Upper lobe of left lung (tissue), 6 donors: ENCODE data around the gene ZNF638. TPM values are rescaled to one million over a fixed set of nuclear protein-coding genes. Genes with fewer than 3 reads are reported as not detected.

ENCODE experiments used
- ATAC-seq, 2 donors: fragments of 200-7000 bp; cut with Tn5 transposase; one replicate each; pipeline ENCODE4 v1.9.1; 2022; ENCODE audit warnings: mild to moderate bottlenecking in 2 of 2, moderate library complexity in 2 of 2; ENCODE audit not compliant: low FRiP score in 2 of 2
- DNase-seq, 2 donors: peaks; one replicate each; pipeline ENCODE4 v3.0.0-alpha.2; 2019 to 2020
- H3K27ac ChIP-seq, 4 donors: fragments of 200-600 bp; sonication (generic); one replicate each; pipeline ENCODE4 v1.5.1; 2016 to 2019
- H3K27me3 ChIP-seq, 4 donors: fragments of 200-600 bp; sonication (generic); one replicate each; pipeline ENCODE4 v1.5.1; 2017 to 2019
- H3K36me3 ChIP-seq, 4 donors: fragments of 200-600 bp; sonication (generic); one replicate each; pipeline ENCODE4 v1.5.1; 2016 to 2019
- H3K4me1 ChIP-seq, 4 donors: fragments of 200-600 bp; sonication (generic); one replicate each; pipeline ENCODE4 v1.5.1; 2018 to 2019
- H3K4me3 ChIP-seq, 4 donors: fragments of 200-600 bp; sonication (generic); one replicate each; pipeline ENCODE4 v1.5.1; 2017 to 2019; ENCODE audit warnings: mild to moderate bottlenecking in 2 of 4, moderate library complexity in 1 of 4
- H3K9me3 ChIP-seq, 4 donors: fragments of 200-600 bp; sonication (generic); one replicate each; pipeline ENCODE4 v1.5.1; 2018 to 2019
- CTCF ChIP-seq, 6 experiments: fragments of 450-650 bp in 4 of 6; fragments of 200-600 bp in 2 of 6; sonication (generic) in 2 of 6; IDR thresholded peaks; one replicate each; pipeline ENCODE4 v1.5.1; 2016 to 2019; ENCODE audit warnings: antibody characterized with exemption in 6 of 6
- EP300 ChIP-seq, 4 donors: sonication (generic); formaldehyde crosslinking; IDR thresholded peaks; one replicate each; pipeline ENCODE4 v1.5.1; 2017; ENCODE audit warnings: antibody characterized with exemption in 4 of 4, control low read depth in 2 of 4
- POLR2A ChIP-seq, 4 donors: fragments of 450-650 bp; IDR thresholded peaks; one replicate each; pipeline ENCODE4 v1.5.1; 2016 to 2017; ENCODE audit warnings: antibody characterized with exemption in 4 of 4, mild to moderate bottlenecking in 2 of 4
- POLR2AphosphoS5 ChIP-seq, 2 donors: sonication (generic); formaldehyde crosslinking; IDR thresholded peaks; one replicate each; pipeline ENCODE4 v1.5.1; 2017; ENCODE audit warnings: antibody characterized with exemption in 2 of 2
- WGBS, 2 donors: methylation state at CpG; one replicate each; pipeline ENCODE4 v1.1.5; 2017 to 2018; 5-methylcytosine and 5-hydroxymethylcytosine counted together
- total RNA-seq, 6 donors: library from RNA; depleted of rRNA in 4 of 6; stranded (reverse); fragments of >200 nt in 4 of 6; gene quantifications; one replicate each; pipeline versions ENCODE4 v1.1.0 to v1.2.1, GENCODE V29; 2016 to 2021
- donor health status: DM: no; HTN: no; CAD: no; lungs with moderate emphysema.
- donor health status: DM: no; HTN: yes; CAD: no; lungs with severe emphysema.

ZNF638 gene
- 100 to 1,000 TPM in 4 of 6 donors, 10 to 100 TPM in 2; 87.5 to 405 (median 115) TPM for total RNA-seq

- Histone ChIP-seq H3K4me1 (peaks cover 34 to 48% (median 38%) of the 10 kb centered on the region in 4 donors), H3K27me3 (no peaks in the 10 kb centered on the region), H3K9me3 (no peaks in the 10 kb centered on the region), H3K4me3 (peak within 1 kb of the TSS; percentile 47 to 81 (median 74)), H3K27ac (peak within 1 kb of the TSS; percentile 92 to 99 (median 98)), H3K36me3 (peaks cover 0 to 2% (median 0%) of the 10 kb centered on the region in 4 donors)
- 0 to 1% methylated on average over 27 to 63 of the region's 82 CpGs for WGBS, 2 donors
- peak; percentile 94 to 97 for DNase-seq
- TF ChIP-seq POLR2A (IDR thresholded peaks at IDR 0.05) (peak in 3 of 4 donors; percentile 72 to 95 (median 94)), EP300 (IDR thresholded peaks at IDR 0.05) (no peak), CTCF (IDR thresholded peaks at IDR 0.05) (peak; percentile 60 to 88 (median 76)), POLR2AphosphoS5 (IDR thresholded peaks at IDR 0.05) (peak; percentile 95 to 96)
- peak; percentile 99 for ATAC-seq
These were observed at the start of gene ZNF638 for GRCh38 chr2:71331581-71332434. ZNF638 (plus strand) TSS chr2:71331782; CDS start chr2:71348955, 17,173 bp downstream.

- TF ChIP-seq EP300 (IDR thresholded peaks at IDR 0.05) = no peak
- TF ChIP-seq POLR2AphosphoS5 (IDR thresholded peaks at IDR 0.05) = no peak
- TF ChIP-seq POLR2A (IDR thresholded peaks at IDR 0.05) = no peak
- no peak for TF ChIP-seq CTCF (IDR thresholded peaks at IDR 0.05)
- no peaks in the 10 kb centered on the region for H3K36me3 ChIP-seq
- H3K4me3 ChIP-seq = no peak overlapping the region
- DNase-seq (no peak), ATAC-seq (no peak)
- peaks cover 0 to 18% (median 0%) of the 10 kb centered on the region in 4 donors for H3K27me3 ChIP-seq
- H3K9me3 ChIP-seq = no peaks in the 10 kb centered on the region
- 80 to 89% methylated on average over 4 of the region's 4 CpGs for WGBS, 2 donors
- H3K27ac ChIP-seq = no peak overlapping the region
- H3K4me1 ChIP-seq = peaks cover 8 to 12% (median 11%) of the 10 kb centered on the region in 4 donors
These were observed 49.6 kb upstream of the ZNF638 start for GRCh38 chr2:71281950-71282349.

GRCh38 chr2:71282493-71282892 lies 49.1 kb upstream of the ZNF638 start:
- TF ChIP-seq EP300 (IDR thresholded peaks at IDR 0.05) = no peak
- Histone ChIP-seq H3K27ac (no peak overlapping the region), H3K9me3 (no peaks in the 10 kb centered on the region), H3K27me3 (peaks cover 0 to 17% (median 0%) of the 10 kb centered on the region in 4 donors), H3K4me1 (peaks cover 3 to 7% (median 5%) of the 10 kb centered on the region in 4 donors), H3K4me3 (no peak overlapping the region), H3K36me3 (no peaks in the 10 kb centered on the region)
- DNase-seq = no peak
- no peak for ATAC-seq

- no peak for ATAC-seq
- Histone ChIP-seq H3K9me3 (no peaks in the 10 kb centered on the region), H3K4me1 (peaks cover 0 to under 1% (median 0%) of the 10 kb centered on the region in 4 donors), H3K27ac (no peak overlapping the region), H3K27me3 (peaks cover 0 to 12% (median 0%) of the 10 kb centered on the region in 4 donors), H3K4me3 (no peak overlapping the region), H3K36me3 (no peaks in the 10 kb centered on the region)
- TF ChIP-seq POLR2AphosphoS5 (IDR thresholded peaks at IDR 0.05) = no peak
- no peak for TF ChIP-seq EP300 (IDR thresholded peaks at IDR 0.05)
- no peak for TF ChIP-seq CTCF (IDR thresholded peaks at IDR 0.05)
- TF ChIP-seq POLR2A (IDR thresholded peaks at IDR 0.05) = no peak
- no peak for DNase-seq
- WGBS, 2 donors = 92 to 93% methylated on average over 5 of the region's 5 CpGs
These were observed 48.5 kb upstream of the ZNF638 start for GRCh38 chr2:71283131-71283530.

- no peak overlapping the region for H3K4me3 ChIP-seq
- ATAC-seq = no peak
- DNase-seq = no peak
- H3K4me1 ChIP-seq = no peaks in the 10 kb centered on the region
- H3K9me3 ChIP-seq = no peaks in the 10 kb centered on the region
- TF ChIP-seq POLR2AphosphoS5 (IDR thresholded peaks at IDR 0.05) (no peak), POLR2A (IDR thresholded peaks at IDR 0.05) (no peak), CTCF (IDR thresholded peaks at IDR 0.05) (no peak), EP300 (IDR thresholded peaks at IDR 0.05) (no peak)
- H3K36me3 ChIP-seq = no peaks in the 10 kb centered on the region
- 81 to 88% methylated on average over 2 of the region's 2 CpGs for WGBS, 2 donors
- no peak overlapping the region for H3K27ac ChIP-seq
- H3K27me3 ChIP-seq = peaks cover 0 to 3% (median 0%) of the 10 kb centered on the region in 4 donors
These were observed 45.9 kb upstream of the ZNF638 start for GRCh38 chr2:71285706-71286105.
